T47D (cell line): ENCODE results near the gene CD109.

Experiments used
- DNase-seq, 2 experiments: peaks; one replicate each; pipeline versions ENCODE4 v3.0.0 to v3.0.0-alpha.2; 2011 to 2012; ENCODE audit warnings: low read depth in 1 of 2, low spot score in 1 of 2
- JUND ChIP-seq: IDR thresholded peaks from 2 replicates; pipeline ENCODE4 v1.6.1; 2012; ENCODE audit warnings: low read depth
- in situ Hi-C: cut with HindIII; loops from 2 replicates; pipeline ENCODE4 v1.10.0; 2016; ENCODE audit warnings: low sequenced_read_pairs, low pct_unique_long_range_greater_than_20kb

The CD109 gene

DNA sequence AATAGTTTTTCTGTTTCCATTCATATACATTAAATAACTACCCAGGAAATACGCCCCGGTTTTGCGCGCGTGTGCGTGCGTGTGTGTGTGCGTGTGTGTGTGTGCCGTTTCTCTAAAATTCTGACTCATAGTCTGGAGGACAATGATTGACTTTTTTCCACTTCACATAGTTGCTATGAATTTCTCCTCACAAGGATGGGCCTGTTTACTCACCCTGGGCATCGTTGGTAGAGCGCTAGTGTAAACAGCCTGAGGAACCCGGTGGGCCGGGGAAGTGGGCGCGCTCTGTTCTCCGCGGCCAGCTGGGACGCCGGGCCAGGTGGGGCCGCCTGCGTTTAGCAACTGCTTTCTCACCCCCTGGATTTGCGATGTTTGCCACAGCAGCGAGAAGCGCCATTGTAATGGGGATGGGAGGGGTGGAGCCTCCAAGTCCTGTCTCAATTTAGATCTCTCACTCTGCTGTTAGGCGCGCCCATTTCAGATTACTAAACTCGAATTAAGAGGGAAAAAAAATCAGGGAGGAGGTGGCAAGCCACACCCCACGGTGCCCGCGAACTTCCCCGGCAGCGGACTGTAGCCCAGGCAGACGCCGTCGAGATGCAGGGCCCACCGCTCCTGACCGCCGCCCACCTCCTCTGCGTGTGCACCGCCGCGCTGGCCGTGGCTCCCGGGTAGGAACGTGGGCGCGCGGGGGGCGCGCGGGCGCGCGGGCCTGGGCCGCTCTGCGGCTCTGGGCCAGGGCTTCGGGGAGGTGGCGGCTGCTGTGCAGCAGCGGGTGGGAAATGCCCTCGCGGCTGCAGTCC is at the start of gene CD109:
CD109 (plus strand) TSS at position 585 of the 803 bp plus-strand sequence; CDS start at position 598, 13 bp downstream.
- peak; percentile 21 to 37 for DNase-seq
- in situ Hi-C loops: no loop called here
- TF ChIP-seq JUND: no peak

DNA sequence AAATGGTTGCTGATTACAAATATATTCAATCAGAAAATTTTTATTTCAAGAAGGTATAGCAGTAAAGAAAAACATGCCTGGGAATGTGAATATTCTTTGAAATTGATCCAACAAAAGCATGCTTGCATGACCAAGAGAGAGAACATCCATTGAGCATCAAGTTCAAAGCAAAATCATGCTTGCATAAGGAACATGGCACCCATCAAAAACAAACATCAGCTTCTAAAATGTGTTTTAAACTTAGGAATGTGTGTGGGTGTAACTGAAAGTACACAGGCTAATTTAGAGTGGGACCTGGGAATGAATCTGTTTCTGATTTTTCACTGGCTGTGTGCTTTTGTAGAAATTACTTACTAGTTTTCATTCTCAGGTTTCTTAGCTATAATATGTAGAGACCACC is 47.8 kb upstream of the CD109 start:
- no peak for TF ChIP-seq JUND
- in situ Hi-C loops: no loop called here

DNA sequence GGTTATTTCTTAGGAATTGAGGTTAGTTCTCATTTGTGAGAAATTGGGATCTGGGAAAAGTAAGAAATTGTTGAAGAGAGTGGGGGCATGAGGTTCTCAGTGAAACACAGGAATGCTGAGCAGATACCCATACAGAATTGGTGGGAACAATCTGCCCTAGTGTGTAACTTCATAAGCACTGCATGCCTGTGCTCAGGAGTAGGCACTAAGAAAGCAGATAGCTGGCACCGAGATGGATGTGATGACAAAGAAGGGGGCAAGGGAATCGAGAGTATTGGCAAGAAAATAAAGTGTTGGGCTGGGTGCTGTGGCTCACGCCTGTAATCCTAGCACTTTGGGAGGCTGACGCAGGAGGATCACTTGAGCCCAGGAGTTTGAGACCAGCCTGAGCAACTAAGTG is 46.2 kb upstream of the CD109 start:
- DNase-seq: no peak
- in situ Hi-C loops: no loop called here
- TF ChIP-seq JUND: no peak

More for the DNA sequence above, 47.8 kb upstream of the CD109 start:
- DNase-seq: no peak

DNA sequence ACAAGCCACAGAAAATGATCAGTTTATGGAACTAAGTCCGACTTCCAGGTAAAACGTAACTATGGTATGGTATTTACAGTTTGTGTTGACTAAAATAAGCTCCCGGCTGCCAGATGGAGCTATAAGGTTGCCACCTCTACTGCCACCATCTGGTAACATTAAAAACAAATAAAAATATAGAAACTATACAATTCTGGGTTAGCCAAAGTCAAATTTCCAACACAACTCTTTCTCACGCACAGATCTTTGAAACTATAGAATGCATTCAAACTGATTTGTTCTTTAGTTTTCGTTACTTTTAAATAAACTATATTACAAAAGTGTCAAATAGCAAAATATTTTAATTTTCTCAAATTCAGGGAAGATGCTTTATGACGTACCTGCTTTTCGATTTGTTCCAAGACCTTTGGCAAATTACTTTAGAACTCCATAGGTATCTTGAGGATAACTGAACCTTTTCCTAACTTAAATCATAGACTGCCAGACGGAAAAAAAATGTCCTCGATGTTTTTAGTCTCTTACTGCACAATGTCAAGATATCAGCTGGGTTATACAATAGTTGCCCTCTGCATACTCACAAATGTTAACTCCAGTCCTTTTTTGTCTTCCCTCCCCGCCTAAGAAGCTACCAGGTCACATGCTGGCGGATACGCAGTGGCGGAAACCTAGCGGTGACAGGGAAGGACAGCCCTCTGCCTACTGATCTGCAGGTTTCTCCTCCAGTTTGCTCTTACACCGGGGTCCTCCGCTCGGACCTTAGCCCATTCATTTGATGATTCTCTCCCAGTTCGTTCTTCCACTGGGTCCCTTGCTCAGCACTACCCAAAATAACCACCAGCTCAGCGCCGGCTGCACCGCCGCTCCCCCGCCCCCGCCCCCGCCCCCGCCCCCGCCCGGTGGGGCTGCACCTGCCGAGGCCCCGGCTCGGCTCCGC is 43.1 kb upstream of the CD109 start:
- peak; percentile 48 to 69 for DNase-seq
- in situ Hi-C loops: no loop called here
- TF ChIP-seq JUND: no peak

DNA sequence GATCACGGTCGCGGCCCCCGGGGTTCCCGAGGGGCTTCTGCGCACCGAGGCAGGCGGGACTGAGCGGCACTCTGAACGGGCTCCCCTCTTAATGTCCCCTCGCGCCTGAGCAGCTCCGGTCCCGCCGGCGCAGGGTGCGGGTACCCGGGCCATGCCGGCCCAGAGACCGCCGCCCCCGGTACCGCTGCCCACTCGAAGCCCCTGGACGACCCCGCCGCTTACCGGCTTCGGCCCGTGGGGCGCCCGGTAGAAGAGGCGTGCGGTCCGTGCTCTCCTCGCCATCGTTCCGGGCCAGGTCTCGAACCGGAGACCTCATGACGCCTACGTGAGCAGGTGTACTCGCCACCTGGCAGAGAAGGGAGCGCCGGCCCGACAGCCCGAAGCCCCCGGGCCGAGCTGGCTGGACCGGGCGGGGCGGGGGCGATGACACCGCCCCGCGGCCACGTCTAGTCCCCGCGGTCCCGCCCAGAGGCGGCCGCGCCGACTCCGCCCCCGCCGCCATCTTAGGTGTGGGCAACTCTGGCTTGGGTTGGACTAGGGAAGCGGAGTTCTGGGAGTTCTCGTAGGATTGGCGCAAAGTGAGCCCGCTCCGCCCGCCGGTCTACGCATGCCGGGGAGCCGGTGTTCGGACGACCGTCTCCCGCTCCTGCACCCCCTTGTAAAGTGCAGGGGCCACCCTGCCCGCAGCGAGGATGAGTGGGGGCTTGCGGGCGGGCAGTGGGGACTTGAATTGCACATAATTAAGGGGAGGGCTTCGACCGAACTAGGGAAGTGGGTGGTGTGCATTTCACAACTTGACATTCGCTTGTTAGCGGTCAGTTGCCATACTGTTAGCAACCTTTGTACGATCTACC is 42.2 kb upstream of the CD109 start, which contains the start of gene SLC17A5:
SLC17A5 (minus strand) TSS at position 422 of the 854 bp plus-strand sequence; CDS start at position 316, 106 bp downstream.
- in situ Hi-C loops: no loop called here
- peak; percentile 83 to 94 for DNase-seq
- TF ChIP-seq JUND: no peak

DNA sequence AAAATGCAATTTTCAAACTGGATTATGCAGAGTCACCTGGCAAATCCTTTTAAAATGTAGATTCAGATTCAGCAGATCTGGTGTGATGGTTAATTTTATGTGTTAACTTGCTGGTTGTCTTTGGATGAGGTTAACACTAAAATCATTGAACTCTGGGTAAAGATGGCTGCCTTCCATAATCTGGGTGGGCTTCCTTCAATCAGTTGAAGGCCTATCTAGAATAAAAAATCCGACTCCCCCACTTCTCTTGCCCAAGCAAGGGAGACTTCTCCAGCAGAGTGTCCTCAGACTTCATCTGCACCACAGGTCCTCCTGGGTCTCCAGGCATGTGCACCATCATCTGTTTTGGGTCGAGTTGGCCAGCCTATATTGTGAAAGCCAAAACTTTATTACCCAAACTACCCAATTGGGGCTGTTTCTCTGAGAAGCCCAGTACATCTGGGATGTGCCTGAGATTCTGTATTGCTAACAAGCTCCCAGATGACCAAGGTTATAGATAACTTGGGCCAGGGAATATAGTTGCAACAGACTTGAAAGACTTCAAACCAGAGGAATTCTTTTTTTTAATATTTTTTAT is 40.6 kb upstream of the CD109 start:
- in situ Hi-C loops: no loop called here
- no peak for TF ChIP-seq JUND
- DNase-seq: no peak

DNA sequence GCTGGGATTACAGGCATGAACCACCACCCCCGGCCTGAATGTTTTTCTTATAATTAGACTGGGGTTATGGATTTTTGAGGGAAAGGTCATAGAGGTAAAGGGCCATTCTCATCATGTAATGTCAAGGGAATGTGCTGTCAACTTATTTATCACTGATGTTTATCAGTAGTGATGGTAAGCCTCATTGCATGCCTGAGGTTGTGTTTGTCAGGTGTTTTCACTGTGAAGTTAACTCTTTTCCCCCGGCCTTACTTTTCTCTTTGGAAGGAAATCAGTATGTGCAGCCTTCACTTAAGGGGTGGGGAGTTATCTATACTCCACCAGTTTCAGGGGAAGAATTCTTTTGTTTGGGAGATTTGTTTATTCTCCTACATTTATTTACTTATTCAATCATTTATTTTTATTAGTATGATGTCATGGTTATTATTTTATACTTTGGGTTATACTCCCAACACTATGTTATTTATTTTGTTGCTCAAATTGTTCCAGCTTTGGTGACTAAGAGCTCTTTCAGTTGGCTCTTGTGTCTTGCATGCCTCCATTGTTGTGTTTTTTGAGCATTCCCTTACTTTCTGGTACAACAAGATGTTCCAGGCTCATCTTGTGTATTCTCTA is 39.4 kb upstream of the CD109 start:
- in situ Hi-C loops: no loop called here
- no peak for TF ChIP-seq JUND
- no peak for DNase-seq

DNA sequence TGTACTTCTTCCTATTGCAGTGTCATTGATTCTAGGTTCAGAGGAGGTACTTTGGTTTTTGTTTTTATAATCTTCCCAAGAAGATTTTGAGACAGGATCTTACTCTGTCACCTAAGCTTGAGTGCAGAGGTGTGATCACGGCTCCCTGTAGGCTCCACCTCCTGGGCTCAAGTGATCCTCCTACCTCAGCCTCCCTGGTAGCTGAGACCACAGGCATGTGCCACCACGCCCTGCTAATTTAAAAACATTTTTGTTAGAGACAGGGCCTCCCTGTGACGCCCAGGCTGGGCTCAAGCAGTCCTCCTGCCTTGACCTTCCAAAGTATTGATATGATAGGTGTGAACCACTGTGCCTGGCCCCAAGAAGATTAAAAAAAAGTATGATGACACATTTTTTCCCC is 38.8 kb upstream of the CD109 start:
- DNase-seq: no peak
- in situ Hi-C loops: no loop called here
- TF ChIP-seq JUND: no peak

DNA sequence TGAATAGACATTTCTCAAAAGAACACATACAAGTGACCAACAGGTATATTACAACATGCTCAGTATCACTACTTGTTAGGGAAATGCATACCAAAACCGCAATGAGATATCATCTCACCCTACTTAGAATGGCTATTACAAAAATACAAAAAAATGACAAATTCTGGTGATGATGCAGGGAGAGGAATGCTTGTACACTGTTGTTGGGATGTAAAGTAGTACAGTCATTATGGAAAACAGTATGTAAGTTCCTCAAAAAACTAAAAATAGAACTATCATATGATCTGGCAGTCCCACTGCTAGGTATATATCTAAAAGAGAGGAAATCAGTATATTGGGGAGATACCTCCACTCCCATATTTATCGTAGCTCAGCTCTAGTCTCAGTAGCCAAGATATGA is 31.3 kb upstream of the CD109 start:
- in situ Hi-C loops: no loop called here
- no peak for TF ChIP-seq JUND
- no peak for DNase-seq

DNA sequence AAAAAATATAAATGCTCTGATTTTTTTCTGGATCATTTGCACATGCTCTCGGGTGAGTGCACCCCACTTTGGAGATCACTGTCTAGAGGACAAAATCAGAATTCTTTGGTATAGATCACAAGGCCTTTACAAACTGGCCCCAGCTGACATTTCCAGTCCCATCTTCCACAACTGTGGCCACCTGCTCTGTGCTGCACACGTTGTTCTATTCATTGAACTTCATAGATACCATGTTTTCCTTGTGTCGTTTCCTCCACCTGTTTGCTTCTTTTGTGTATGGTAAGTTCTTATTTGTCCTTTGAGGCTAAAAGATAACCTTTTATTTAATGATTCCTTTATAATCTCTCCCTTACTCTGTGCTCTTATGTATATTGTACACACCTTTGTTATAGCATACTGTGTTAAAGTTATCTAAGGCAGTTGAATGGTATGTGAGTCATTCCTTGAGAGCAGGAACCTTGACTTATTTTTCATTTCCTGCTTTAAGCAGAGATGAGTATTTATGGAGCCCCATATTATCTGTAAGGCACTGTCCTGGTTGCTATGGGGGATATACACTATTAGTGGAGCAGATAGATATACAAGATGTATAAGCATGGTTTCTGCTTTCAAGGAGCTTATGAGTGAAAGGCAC is 30.2 kb upstream of the CD109 start:
- in situ Hi-C loops: no loop called here
- no peak for DNase-seq
- no peak for TF ChIP-seq JUND

DNA sequence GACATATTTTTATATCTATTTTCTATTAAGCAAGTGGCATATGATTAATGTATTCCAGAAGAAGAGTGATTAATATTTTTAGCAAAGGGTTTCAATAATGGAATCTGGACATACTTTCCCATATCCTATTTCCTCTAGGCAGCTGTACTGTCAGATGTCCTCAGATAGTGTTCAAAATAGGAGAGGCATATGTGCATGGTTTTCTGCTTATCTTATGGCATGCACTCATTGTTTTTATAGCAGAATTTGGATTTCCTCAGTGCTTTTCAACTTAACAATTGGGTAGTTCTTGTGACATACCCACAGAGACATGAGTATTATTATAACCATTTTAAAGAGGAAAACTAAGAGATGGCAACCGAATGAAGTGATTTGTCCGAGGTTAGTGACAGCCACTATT is 29.6 kb upstream of the CD109 start:
- in situ Hi-C loops: no loop called here
- TF ChIP-seq JUND: no peak
- DNase-seq: no peak

DNA sequence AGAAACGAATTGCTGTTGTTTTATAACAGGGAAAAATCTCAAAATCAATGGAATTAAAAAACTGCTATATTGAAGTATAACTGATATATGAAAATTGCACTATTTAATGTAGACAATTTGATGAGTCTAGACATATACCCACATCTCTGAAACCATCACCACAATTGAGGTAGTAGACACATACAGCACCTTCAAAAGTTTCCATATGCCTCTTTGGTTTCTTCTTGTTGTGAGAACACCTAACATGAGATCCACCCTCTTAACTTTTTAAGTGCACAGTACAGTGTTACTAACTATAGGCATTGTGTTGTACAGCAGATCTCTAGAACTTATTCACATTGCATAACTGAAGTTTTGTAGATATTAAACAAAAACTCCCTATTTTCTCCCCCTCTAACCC is 28.2 kb upstream of the CD109 start:
- no peak for DNase-seq
- in situ Hi-C loops: no loop called here
- TF ChIP-seq JUND: no peak
